Right atrium auricular region (tissue), 2 donors: ENCODE measurements around the gene ARFRP1. TPM values are rescaled to one million over a fixed set of nuclear protein-coding genes. Genes with fewer than 3 reads are reported as not detected.

Experiments
- DNase-seq: peaks from one replicate; pipeline ENCODE4 v3.0.0-alpha.2; 2019; ENCODE audit warnings: low spot score
- H3K27ac ChIP-seq, 2 donors: fragments of 200-600 bp; sonication (generic); 1 replicate in 1 of 2; 2 replicates in 1 of 2; pipeline ENCODE4 v1.5.1; 2016 to 2019
- H3K27me3 ChIP-seq, 2 donors: fragments of 200-600 bp; sonication (generic); one replicate each; pipeline versions ENCODE4 v1.5.1 to v1.6.0; 2017 to 2019
- H3K36me3 ChIP-seq: fragments of 200-600 bp; sonication (generic); one replicate; pipeline ENCODE4 v1.5.1; 2016
- H3K4me1 ChIP-seq, 2 donors: fragments of 200-600 bp; sonication (generic); one replicate each; pipeline versions ENCODE4 v1.5.1 to v1.6.0; 2017 to 2019
- H3K4me3 ChIP-seq, 2 donors: fragments of 200-600 bp; sonication (generic); 1 replicate in 1 of 2; 2 replicates in 1 of 2; pipeline ENCODE4 v1.5.1; 2017 to 2019; ENCODE audit warnings: mild to moderate bottlenecking in 1 of 2, moderate library complexity in 1 of 2
- H3K9me3 ChIP-seq, 2 donors: fragments of 200-600 bp; sonication (generic); one replicate each; pipeline ENCODE4 v1.5.1; 2019
- total RNA-seq, 2 donors: library from RNA; depleted of rRNA; stranded (reverse); fragments of >200 nt; gene quantifications; one replicate each; pipeline ENCODE4 v1.1.0, GENCODE V29; 2016
- TF ChIP-seq, protein P1 (sequence below), 2 donors: fragments of 200-600 bp; sonication (generic); IDR thresholded peaks; one replicate each; pipeline ENCODE4 v1.5.1; 2019; ENCODE audit warnings: antibody characterized with exemption in 2 of 2

The ARFRP1 gene
- total RNA-seq, 2 donors from 2014 or later = 33.5 to 39.4 TPM

DNA sequence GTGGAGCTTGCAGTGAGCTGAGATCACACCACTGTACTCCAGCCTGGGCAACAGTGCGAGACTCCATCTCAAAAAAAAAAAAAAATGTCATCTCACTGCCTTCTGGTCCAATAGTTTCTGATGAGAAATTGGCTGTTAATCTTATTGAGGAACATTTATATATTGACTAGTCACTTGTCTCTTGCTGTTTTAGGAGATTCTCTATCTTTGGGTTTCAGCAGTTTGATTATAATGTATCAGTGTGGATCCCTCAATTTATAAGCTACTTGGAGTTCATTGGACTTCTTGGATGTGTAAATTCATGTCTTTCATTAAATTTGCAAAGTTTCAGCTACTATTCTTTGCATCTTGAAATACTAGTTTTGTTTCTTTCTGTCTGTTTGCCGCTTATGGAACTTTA lies 11.2 kb upstream of the ARFRP1 start:
- Histone ChIP-seq H3K9me3 (peaks cover 0 to 23% of the 10 kb centered on the region in 2 donors), H3K4me1 (no peaks in the 10 kb centered on the region), H3K27me3 (no peaks in the 10 kb centered on the region), H3K36me3 (peaks cover 46% of the 10 kb centered on the region), H3K27ac (no peak overlapping the region), H3K4me3 (no peak overlapping the region)
- DNase-seq = no peak
- TF ChIP-seq, protein P1, sequence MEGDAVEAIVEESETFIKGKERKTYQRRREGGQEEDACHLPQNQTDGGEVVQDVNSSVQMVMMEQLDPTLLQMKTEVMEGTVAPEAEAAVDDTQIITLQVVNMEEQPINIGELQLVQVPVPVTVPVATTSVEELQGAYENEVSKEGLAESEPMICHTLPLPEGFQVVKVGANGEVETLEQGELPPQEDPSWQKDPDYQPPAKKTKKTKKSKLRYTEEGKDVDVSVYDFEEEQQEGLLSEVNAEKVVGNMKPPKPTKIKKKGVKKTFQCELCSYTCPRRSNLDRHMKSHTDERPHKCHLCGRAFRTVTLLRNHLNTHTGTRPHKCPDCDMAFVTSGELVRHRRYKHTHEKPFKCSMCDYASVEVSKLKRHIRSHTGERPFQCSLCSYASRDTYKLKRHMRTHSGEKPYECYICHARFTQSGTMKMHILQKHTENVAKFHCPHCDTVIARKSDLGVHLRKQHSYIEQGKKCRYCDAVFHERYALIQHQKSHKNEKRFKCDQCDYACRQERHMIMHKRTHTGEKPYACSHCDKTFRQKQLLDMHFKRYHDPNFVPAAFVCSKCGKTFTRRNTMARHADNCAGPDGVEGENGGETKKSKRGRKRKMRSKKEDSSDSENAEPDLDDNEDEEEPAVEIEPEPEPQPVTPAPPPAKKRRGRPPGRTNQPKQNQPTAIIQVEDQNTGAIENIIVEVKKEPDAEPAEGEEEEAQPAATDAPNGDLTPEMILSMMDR (IDR thresholded peaks at IDR 0.05) = no peak

DNA sequence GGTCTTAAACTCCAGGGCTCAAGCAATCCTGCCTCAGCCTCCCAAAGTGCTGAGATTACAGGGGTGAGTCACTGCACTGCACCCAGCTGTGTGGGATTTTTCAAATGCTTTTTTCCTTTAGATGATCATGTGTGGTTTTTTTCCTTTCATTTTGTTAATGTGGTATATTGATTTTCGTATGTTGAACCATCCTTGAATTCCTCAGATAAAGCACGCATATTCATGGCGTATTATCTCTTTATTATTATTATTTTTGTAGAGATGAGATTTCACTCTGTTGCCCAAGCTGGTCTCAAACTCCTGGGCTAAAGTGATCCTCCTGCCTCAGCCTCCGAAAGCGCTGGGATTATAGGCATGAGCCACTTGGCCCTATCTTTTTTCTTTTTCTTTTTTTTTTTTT lies 7.1 kb upstream of the ARFRP1 start:
- H3K27ac ChIP-seq = no peak overlapping the region
- TF ChIP-seq, protein P1 (IDR thresholded peaks at IDR 0.05) = no peak
- no peaks in the 10 kb centered on the region for H3K27me3 ChIP-seq
- peaks cover 0 to 23% of the 10 kb centered on the region in 2 donors for H3K9me3 ChIP-seq
- peaks cover 46% of the 10 kb centered on the region for H3K36me3 ChIP-seq
- H3K4me3 ChIP-seq = no peak overlapping the region
- no peak for DNase-seq
- H3K4me1 ChIP-seq = no peaks in the 10 kb centered on the region

DNA sequence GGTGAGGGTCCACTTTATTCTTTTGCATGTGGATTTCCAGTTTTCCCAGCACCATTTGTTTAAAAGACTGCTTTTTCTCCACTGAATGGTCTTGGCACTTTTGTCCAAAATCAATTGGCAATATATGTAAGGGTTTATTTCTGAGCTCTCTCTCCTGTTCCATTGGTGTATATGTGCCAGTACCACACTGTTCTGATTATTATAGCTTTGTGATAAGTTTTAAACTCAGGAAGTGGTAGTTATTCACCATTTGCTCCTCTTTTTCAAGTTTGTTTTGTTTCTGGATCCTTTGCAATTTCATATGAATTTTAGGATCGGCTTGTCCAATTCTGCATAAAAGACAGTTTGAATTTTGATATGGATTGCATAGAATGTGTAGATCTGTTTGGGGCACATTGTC lies 4.4 kb upstream of the ARFRP1 start:
- Histone ChIP-seq H3K9me3 (peaks cover 0 to 12% of the 10 kb centered on the region in 2 donors), H3K36me3 (peaks cover 27% of the 10 kb centered on the region), H3K27me3 (no peaks in the 10 kb centered on the region), H3K4me1 (peaks cover 0 to 15% of the 10 kb centered on the region in 2 donors), H3K27ac (no peak overlapping the region), H3K4me3 (no peak overlapping the region)
- TF ChIP-seq, protein P1 (IDR thresholded peaks at IDR 0.05) = no peak
- DNase-seq = no peak

DNA sequence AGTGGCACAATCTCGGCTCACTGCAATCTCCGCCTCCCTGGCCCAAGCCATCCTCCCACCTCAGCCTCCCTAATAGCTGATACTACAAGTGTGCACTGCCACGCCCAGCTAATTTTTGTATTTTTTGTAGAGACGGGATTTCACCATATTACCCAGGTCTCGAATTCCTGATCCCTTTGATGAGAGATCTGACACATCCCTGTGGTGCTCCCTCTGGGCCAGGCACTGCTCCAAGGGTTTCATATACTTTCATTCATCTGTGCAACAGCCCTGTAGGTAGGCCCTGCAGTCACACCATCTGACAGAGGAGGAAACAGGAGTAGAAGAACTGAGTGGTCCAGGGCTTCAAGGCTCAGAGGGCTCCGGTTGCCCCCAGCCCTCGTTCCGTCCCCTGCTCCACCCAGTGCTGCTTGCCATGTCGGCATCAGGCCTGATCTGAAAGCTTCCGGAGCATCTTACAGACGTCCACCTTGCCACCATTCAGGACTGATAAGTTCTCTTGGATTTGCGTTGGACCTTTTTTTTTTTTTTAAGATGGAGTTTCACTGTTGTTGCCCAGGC lies 3.4 kb upstream of the ARFRP1 start:
- Histone ChIP-seq H3K27me3 (no peaks in the 10 kb centered on the region), H3K9me3 (peaks cover 0 to 12% of the 10 kb centered on the region in 2 donors), H3K27ac (no peak overlapping the region), H3K4me3 (no peak overlapping the region), H3K36me3 (peaks cover 28% of the 10 kb centered on the region), H3K4me1 (peaks cover 0 to 25% of the 10 kb centered on the region in 2 donors)
- TF ChIP-seq, protein P1 (IDR thresholded peaks at IDR 0.05) = no peak
- DNase-seq = no peak

DNA sequence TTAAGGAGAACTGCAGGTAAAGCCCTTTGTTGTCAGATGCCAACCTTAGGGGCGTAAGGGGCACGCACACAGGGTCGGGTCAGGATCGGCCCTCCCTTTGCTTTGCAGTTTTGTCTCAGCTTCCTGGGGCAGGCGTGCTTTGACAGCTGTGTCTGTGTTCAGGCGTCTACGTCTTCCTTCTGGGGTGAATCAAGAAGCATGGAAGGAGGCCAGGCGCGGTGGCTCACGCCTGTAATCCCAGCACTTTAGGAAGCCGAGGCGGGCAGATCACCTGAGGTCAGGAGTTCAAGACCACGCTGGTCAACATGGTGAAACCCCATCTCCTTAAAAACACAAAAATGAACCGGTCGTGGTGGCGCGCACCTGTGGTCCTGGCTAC lies 1.4 kb upstream of the ARFRP1 start:
- Histone ChIP-seq H3K27ac (no peak overlapping the region), H3K4me1 (peaks cover 0 to 29% of the 10 kb centered on the region in 2 donors), H3K4me3 (peak overlapping the region in 1 of 2 donors; percentile 96), H3K27me3 (no peaks in the 10 kb centered on the region), H3K9me3 (no peaks in the 10 kb centered on the region), H3K36me3 (peaks cover 38% of the 10 kb centered on the region)
- TF ChIP-seq, protein P1 (IDR thresholded peaks at IDR 0.05) = no peak
- no peak for DNase-seq
